SJCRH30 (cell line): Measurements from ENCODE around the gene ZBTB46. TPM values are rescaled to one million over a fixed set of nuclear protein-coding genes. Genes with fewer than 3 reads are reported as not detected.
A peak's percentile ranks its signal among the peaks of the same experiment; 100 is the strongest.

Experiments used
- DNase-seq, 2 experiments: peaks; one replicate each; pipeline ENCODE4 v3.0.0-alpha.2; 2015 to 2020
- H3K27ac ChIP-seq: fragments of 250-450 bp; sonication (Bioruptor Pico); 2 replicates; pipeline ENCODE4 v1.5.1; 2020; ENCODE audit warnings: mild to moderate bottlenecking, moderate library complexity
- H3K27me3 ChIP-seq: fragments of 250-450 bp; sonication (Bioruptor Pico); 2 replicates; pipeline ENCODE4 v1.5.1; 2020; ENCODE audit warnings: mild to moderate bottlenecking, moderate library complexity
- H3K36me3 ChIP-seq: fragments of 250-450 bp; sonication (Bioruptor Pico); 2 replicates; pipeline ENCODE4 v1.5.1; 2020; ENCODE audit warnings: mild to moderate bottlenecking, moderate library complexity
- H3K4me1 ChIP-seq: fragments of 250-450 bp; sonication (Bioruptor Pico); 2 replicates; pipeline ENCODE4 v1.5.1; 2020; ENCODE audit warnings: mild to moderate bottlenecking, moderate library complexity
- H3K4me3 ChIP-seq: fragments of 250-450 bp; sonication (Bioruptor Pico); 2 replicates; pipeline ENCODE4 v1.5.1; 2020; ENCODE audit warnings: mild to moderate bottlenecking, moderate library complexity
- H3K9me3 ChIP-seq: fragments of 250-450 bp; sonication (Bioruptor Pico); replicated peaks from 2 replicates; pipeline ENCODE4 v1.5.1; 2020; ENCODE audit warnings: mild to moderate bottlenecking, moderate library complexity
- total RNA-seq: library from RNA; depleted of rRNA; stranded (reverse); fragments of >200 nt; shearing (Covaris generic); gene quantifications from 2 replicates; pipeline ENCODE4 v1.2.3, GENCODE V29; 2014; rRNA removed

The ZBTB46 gene
- total RNA-seq, 1 experiment from 2014 or later = 4.0 TPM

- DNase-seq = peak; percentile 90 to 93
- Histone ChIP-seq H3K27me3 (no peaks in the 10 kb centered on the region), H3K36me3 (no peaks in the 10 kb centered on the region; the same call in 1 of the 2 replicates), H3K4me3 (no peak overlapping the region), H3K9me3 (no peaks in the 10 kb centered on the region), H3K4me1 (peaks cover 18% of the 10 kb centered on the region), H3K27ac (peak overlapping the region; percentile 63)
Observed at GRCh38 chr20:63698739-63699465, 132.2 kb downstream of the ZBTB46 start.

- no peaks in the 10 kb centered on the region; the same call in 1 of the 2 replicates for H3K36me3 ChIP-seq
- DNase-seq = peak in 1 of 2 experiments; percentile 20
- H3K9me3 ChIP-seq = no peaks in the 10 kb centered on the region
- H3K4me1 ChIP-seq = peaks cover 18% of the 10 kb centered on the region
- H3K27me3 ChIP-seq = no peaks in the 10 kb centered on the region
- H3K4me3 ChIP-seq = no peak overlapping the region
- H3K27ac ChIP-seq = no peak overlapping the region
Observed at GRCh38 chr20:63697868-63698545, 133.1 kb downstream of the ZBTB46 start.

- H3K4me1 ChIP-seq = peaks cover 18% of the 10 kb centered on the region
- no peaks in the 10 kb centered on the region for H3K27me3 ChIP-seq
- DNase-seq = peak; percentile 18 to 41
- H3K36me3 ChIP-seq = no peaks in the 10 kb centered on the region; the same call in 1 of the 2 replicates
- no peak overlapping the region for H3K27ac ChIP-seq
- H3K9me3 ChIP-seq = no peaks in the 10 kb centered on the region
- no peak overlapping the region for H3K4me3 ChIP-seq
Observed at GRCh38 chr20:63697357-63697867, 133.7 kb downstream of the ZBTB46 start.

GRCh38 chr20:63696628-63697356, 134.3 kb downstream of the ZBTB46 start, which contains the start of gene TNFRSF6B:
Gene TNFRSF6B (plus strand): TSS chr20:63696652. CDS start chr20:63696768, 116 bp downstream.
- peaks cover 18% of the 10 kb centered on the region for H3K4me1 ChIP-seq
- H3K27ac ChIP-seq = no peak within 1 kb of the TSS
- no peaks in the 10 kb centered on the region for H3K9me3 ChIP-seq
- no peak within 1 kb of the TSS for H3K4me3 ChIP-seq
- H3K27me3 ChIP-seq = no peaks in the 10 kb centered on the region
- H3K36me3 ChIP-seq = no peaks in the 10 kb centered on the region; the same call in 1 of the 2 replicates
- DNase-seq = peak in 1 of 2 experiments; percentile 21

DNA sequence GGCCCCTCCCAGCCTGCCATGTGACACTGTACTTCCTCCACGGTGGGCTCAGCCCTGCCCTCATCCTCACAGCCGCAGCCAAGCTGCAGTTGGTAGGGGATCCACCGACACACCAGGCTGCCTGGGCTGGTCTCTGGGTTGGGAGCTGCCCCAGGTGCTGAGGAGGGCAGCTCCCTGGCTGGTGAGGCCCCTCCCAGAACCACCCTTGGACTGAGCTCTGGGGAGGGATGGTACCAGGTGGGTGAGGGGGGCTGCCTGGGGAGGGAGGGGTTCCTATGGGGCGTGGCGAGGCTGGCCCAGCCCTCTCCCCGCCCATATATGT, 134.8 kb downstream of the ZBTB46 start:
- peak; percentile 34 to 44 for DNase-seq
- no peak overlapping the region for H3K4me3 ChIP-seq
- no peak overlapping the region for H3K27ac ChIP-seq
- no peaks in the 10 kb centered on the region for H3K9me3 ChIP-seq
- H3K27me3 ChIP-seq = no peaks in the 10 kb centered on the region
- peaks cover 18% of the 10 kb centered on the region for H3K4me1 ChIP-seq
- no peaks in the 10 kb centered on the region; the same call in 1 of the 2 replicates for H3K36me3 ChIP-seq

DNA sequence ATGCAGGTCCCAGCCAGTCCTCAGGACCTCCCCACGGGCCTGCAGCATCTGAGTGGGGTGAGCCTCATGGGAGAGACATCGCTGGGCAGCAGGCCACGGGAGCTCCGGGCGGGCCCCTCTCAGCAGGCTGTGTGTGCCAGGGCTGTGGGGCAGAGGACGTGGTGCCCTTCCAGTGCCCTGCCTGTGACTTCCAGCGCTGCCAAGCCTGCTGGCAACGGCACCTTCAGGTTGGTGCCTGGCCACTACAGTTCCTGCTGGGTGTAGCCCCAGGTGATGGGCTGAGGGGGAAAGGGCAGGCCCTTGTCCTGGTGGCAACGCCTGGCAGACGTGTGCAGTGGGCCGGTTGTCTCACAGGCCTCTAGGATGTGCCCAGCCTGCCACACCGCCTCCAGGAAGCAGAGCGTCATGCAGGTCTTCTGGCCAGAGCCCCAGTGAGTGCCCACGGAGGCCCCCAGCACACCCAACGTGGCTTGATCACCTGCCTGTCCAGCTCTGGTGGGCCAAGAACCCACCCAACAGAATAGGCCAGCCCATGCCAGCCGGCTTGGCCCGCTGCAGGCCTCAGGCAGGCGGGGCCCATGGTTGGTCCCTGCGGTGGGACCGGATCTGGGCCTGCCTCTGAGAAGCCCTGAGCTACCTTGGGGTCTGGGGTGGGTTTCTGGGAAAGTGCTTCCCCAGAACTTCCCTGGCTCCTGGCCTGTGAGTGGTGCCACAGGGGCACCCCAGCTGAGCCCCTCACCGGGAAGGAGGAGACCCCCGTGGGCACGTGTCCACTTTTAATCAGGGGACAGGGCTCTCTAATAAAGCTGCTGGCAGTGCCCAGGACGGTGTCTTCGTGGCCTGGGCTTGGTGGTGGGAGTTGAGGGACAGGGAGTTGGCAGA, 135.4 kb downstream of the ZBTB46 start:
- Histone ChIP-seq H3K36me3 (no peaks in the 10 kb centered on the region; the same call in 1 of the 2 replicates), H3K27ac (no peak overlapping the region), H3K4me3 (no peak overlapping the region), H3K9me3 (no peaks in the 10 kb centered on the region), H3K27me3 (no peaks in the 10 kb centered on the region), H3K4me1 (peaks cover 18% of the 10 kb centered on the region)
- no peak for DNase-seq

GRCh38 chr20:63694584-63695423, 136.3 kb downstream of the ZBTB46 start:
- Histone ChIP-seq H3K4me1 (peaks cover 14% of the 10 kb centered on the region), H3K27ac (no peak overlapping the region), H3K4me3 (no peak overlapping the region), H3K27me3 (no peaks in the 10 kb centered on the region), H3K9me3 (no peaks in the 10 kb centered on the region), H3K36me3 (no peaks in the 10 kb centered on the region; the same call in 1 of the 2 replicates)
- DNase-seq = peak in 1 of 2 experiments; percentile 17

DNA sequence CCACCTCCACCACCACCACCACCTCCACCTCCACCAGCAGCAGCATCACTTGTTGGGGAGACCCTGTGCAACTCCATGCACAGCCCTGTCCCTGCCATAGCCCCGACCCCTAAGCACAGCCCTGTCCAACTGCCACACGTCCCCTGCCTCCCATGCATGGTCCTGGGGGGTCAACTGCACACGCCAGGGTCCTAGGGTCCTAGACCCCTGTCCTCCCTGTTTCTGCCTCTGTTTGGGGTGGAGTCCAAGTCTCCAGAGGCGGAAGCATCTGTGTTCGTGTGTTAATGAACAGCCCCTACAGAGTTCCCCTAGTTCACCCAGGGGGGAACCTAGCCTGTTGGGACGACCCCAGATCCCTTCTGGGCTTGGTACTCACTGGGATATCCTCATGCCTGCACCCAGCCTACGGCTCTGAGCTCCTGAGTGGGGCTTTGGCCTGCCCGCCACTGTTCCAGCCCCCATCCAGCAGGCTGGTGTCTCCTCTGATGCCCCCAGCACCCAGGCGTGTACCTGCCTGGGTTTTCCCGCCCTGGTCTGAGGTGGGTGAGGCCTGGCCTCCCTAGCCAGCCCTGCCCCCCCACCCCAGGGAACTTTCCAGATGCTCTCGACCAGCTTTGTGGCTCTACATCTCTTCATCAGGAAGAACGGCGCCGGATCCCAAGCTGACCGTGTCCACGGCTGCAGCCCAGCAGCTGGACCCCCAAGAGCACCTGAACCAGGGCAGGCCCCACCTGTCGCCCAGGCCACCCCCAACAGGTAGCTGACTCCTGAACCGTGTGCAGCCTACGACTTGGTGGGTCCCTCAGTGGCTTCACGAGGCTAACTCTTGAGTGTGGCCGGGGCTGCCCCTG, 137.1 kb downstream of the ZBTB46 start:
- no peaks in the 10 kb centered on the region; the same call in 1 of the 2 replicates for H3K36me3 ChIP-seq

More for the DNA sequence above, 137.1 kb downstream of the ZBTB46 start:
- H3K27ac ChIP-seq = no peak overlapping the region
- H3K9me3 ChIP-seq = no peaks in the 10 kb centered on the region
- peaks cover 6% of the 10 kb centered on the region for H3K4me1 ChIP-seq
- DNase-seq = no peak
- H3K4me3 ChIP-seq = no peak overlapping the region
- no peaks in the 10 kb centered on the region for H3K27me3 ChIP-seq

Other genes with a start within 250 kb of the ZBTB46 start
- 19.5 and 20.2 TPM in 2 replicates for gene GMEB2, start 204.2 kb downstream of the ZBTB46 start, total RNA-seq
- 36.6 and 38.0 TPM in 2 replicates for gene STMN3, start 177.8 kb downstream of the ZBTB46 start, total RNA-seq
- gene RTEL1, start 173.0 kb downstream of the ZBTB46 start, total RNA-seq = 16.7 and 25.6 TPM in 2 replicates
- 1.3 and 1.7 TPM in 2 replicates for gene TNFRSF6B, start 134.6 kb downstream of the ZBTB46 start, total RNA-seq
- 39.3 and 44.5 TPM in 2 replicates for gene ARFRP1, start 123.3 kb downstream of the ZBTB46 start, total RNA-seq
- gene ZGPAT, start 123.2 kb downstream of the ZBTB46 start, total RNA-seq = 24.9 and 26.2 TPM in 2 replicates
- 4.5 and 10.0 TPM in 2 replicates for gene LIME1, start 94.6 kb downstream of the ZBTB46 start, total RNA-seq
- gene SLC2A4RG, start 91.5 kb downstream of the ZBTB46 start, total RNA-seq = 52.8 and 64.7 TPM in 2 replicates
- gene ABHD16B, start 30.2 kb upstream of the ZBTB46 start, total RNA-seq = not detected in 2 replicates
- 96.4 and 105 TPM in 2 replicates for gene TPD52L2, start 34.0 kb upstream of the ZBTB46 start, total RNA-seq
- 79.6 and 81.1 TPM in 2 replicates for gene DNAJC5, start 63.9 kb upstream of the ZBTB46 start, total RNA-seq
- 27.1 and 35.0 TPM in 2 replicates for gene UCKL1, start 125.2 kb upstream of the ZBTB46 start, total RNA-seq
- gene ZNF512B, start 138.7 kb upstream of the ZBTB46 start, total RNA-seq = 19.1 and 19.6 TPM in 2 replicates
- 0.08 TPM in 1 of 2 replicates, not detected in the other for gene SAMD10, start 148.4 kb upstream of the ZBTB46 start, total RNA-seq
- gene PRPF6, start 149.9 kb upstream of the ZBTB46 start, total RNA-seq = 70.1 and 71.9 TPM in 2 replicates
- 2.0 and 3.0 TPM in 2 replicates for gene C20orf204, start 204.9 kb upstream of the ZBTB46 start, total RNA-seq
- 0.13 and 0.14 TPM in 2 replicates for gene SOX18, start 218.4 kb upstream of the ZBTB46 start, total RNA-seq
- 12.6 and 16.9 TPM in 2 replicates for gene TCEA2, start 231.9 kb upstream of the ZBTB46 start, total RNA-seq
- gene RGS19, start 248.3 kb upstream of the ZBTB46 start, total RNA-seq = 17.2 and 18.8 TPM in 2 replicates
- gene OPRL1, start 248.8 kb upstream of the ZBTB46 start, total RNA-seq = 0.28 and 0.43 TPM in 2 replicates